Mammary epithelial cell (primary cell): ENCODE results near the gene KRTAP1-4.

ENCODE experiments used
- EZH2 ChIP-seq: IDR thresholded peaks from 2 replicates; pipeline ENCODE4 v1.6.1; 2012; ENCODE audit warnings: low read length, inconsistent platforms, borderline replicate concordance
- TF ChIP-seq, protein P1 (sequence below), 2 donors: IDR thresholded peaks in 1 of 2; conservative IDR thresholded peaks in 1 of 2; 2 replicates each; pipeline ENCODE4 v1.5.1; 2011 to 2012; ENCODE audit warnings: inconsistent platforms in 2 of 2, low read length in 2 of 2, mild to moderate bottlenecking in 2 of 2, control low read depth in 1 of 2, low read depth in 1 of 2; ENCODE audit not compliant: insufficient read depth in 1 of 2; ENCODE audit errors: extremely low read depth in 1 of 2

DNA sequence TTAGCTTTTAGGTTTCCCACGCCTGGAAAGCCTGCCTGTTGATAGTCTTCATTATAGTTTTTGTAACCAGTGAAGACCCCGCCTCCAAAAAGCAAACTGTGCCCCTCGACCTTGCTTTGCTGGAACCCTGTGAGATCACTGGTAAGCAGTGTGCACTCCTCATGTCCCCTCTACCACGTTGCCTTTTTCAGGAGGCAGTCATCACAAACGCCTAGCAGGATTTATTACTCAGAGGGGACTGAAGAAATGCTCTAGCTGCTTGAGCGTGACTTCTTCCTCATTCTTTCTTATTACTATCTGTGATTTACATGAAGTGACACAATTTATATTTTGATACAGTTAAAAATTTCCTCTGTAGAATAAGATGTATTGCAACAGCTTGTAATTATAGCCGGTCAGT is 14.5 kb downstream of the KRTAP1-4 start:
- TF ChIP-seq, protein P1, sequence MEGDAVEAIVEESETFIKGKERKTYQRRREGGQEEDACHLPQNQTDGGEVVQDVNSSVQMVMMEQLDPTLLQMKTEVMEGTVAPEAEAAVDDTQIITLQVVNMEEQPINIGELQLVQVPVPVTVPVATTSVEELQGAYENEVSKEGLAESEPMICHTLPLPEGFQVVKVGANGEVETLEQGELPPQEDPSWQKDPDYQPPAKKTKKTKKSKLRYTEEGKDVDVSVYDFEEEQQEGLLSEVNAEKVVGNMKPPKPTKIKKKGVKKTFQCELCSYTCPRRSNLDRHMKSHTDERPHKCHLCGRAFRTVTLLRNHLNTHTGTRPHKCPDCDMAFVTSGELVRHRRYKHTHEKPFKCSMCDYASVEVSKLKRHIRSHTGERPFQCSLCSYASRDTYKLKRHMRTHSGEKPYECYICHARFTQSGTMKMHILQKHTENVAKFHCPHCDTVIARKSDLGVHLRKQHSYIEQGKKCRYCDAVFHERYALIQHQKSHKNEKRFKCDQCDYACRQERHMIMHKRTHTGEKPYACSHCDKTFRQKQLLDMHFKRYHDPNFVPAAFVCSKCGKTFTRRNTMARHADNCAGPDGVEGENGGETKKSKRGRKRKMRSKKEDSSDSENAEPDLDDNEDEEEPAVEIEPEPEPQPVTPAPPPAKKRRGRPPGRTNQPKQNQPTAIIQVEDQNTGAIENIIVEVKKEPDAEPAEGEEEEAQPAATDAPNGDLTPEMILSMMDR (conservative IDR thresholded peaks at IDR 0.05 in 1 of 2, IDR thresholded peaks at IDR 0.05 in 1 of 2; ENCODE audit: extremely low read depth in 1 of 2, insufficient read depth in 1 of 2, low read depth in 1 of 2, low read length in 2 of 2): no peak
- TF ChIP-seq EZH2: no peak
